RWPE2 (cell line): ENCODE results near the gene RBMS3.

ENCODE experiments used
- ATAC-seq: fragments of 200-7000 bp; cut with Tn5 transposase; 3 replicates; pipeline ENCODE4 v1.9.1; 2021; ENCODE audit warnings: low read depth
- DNase-seq: peaks from one replicate; pipeline ENCODE4 v3.0.0-alpha.2; 2020; ENCODE audit warnings: low spot score
- H3K27ac ChIP-seq: fragments of 450-650 bp; 2 replicates; pipeline ENCODE4 v1.5.1; 2017; ENCODE audit warnings: mild to moderate bottlenecking; ENCODE audit not compliant: poor library complexity, severe bottlenecking
- H3K27me3 ChIP-seq: fragments of 250-450 bp; sonication (Bioruptor Pico); 2 replicates; pipeline ENCODE4 v1.5.1; 2021; ENCODE audit warnings: mild to moderate bottlenecking, moderate library complexity; ENCODE audit not compliant: insufficient read depth, poor library complexity, severe bottlenecking
- H3K36me3 ChIP-seq: fragments of 250-450 bp; sonication (Bioruptor Pico); 2 replicates; pipeline ENCODE4 v1.5.1; 2020; ENCODE audit warnings: low read depth, mild to moderate bottlenecking, moderate library complexity
- H3K4me1 ChIP-seq: fragments of 250-450 bp; sonication (Bioruptor Pico); 2 replicates; pipeline ENCODE4 v1.5.1; 2021; ENCODE audit warnings: mild to moderate bottlenecking, moderate library complexity; ENCODE audit not compliant: insufficient read depth, poor library complexity, severe bottlenecking
- H3K4me3 ChIP-seq: fragments of 250-450 bp; sonication (Bioruptor Pico); 2 replicates; pipeline ENCODE4 v1.5.1; 2021; ENCODE audit warnings: mild to moderate bottlenecking, moderate library complexity; ENCODE audit not compliant: severe bottlenecking
- H3K9me3 ChIP-seq: fragments of 250-450 bp; sonication (Bioruptor Pico); 2 replicates; pipeline ENCODE4 v1.5.1; 2021; ENCODE audit warnings: mild to moderate bottlenecking, moderate library complexity; ENCODE audit not compliant: severe bottlenecking
- CTCF ChIP-seq: fragments of 450-650 bp; IDR thresholded peaks from one replicate; pipeline ENCODE4 v1.5.1; 2017; ENCODE audit warnings: mild to moderate bottlenecking, moderate library complexity; ENCODE audit not compliant: poor library complexity, severe bottlenecking

RBMS3 gene

DNA sequence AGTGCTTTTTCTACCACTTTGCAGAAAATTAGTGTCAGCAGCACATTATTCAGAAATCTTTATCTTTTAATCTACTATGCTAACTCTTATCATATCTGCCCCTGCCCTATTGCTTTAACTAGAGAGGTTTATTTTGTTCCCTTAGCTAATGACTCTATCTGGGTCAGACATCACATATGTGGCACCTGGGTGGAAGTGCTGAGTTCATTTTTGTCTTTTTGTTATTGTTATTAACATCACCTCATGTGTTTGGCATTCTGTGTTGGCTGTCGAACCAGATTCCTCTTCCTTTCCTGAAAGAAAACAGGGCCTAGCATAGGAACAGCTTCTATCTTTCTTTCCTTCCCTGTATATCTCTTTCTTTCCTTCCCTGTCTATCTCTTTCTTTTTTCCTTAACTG lies 100.7 kb downstream of the RBMS3 start:
- Histone ChIP-seq H3K27ac (no peak overlapping the region), H3K4me3 (no peak overlapping the region), H3K36me3 (no peaks in the 10 kb centered on the region), H3K4me1 (no peaks in the 10 kb centered on the region), H3K27me3 (no peaks in the 10 kb centered on the region), H3K9me3 (no peaks in the 10 kb centered on the region)
- no peak for ATAC-seq
- TF ChIP-seq CTCF: no peak
- no peak for DNase-seq

GRCh38 chr3:29382409-29382808 lies 101.5 kb downstream of the RBMS3 start:
- no peaks in the 10 kb centered on the region for H3K4me1 ChIP-seq
- no peaks in the 10 kb centered on the region for H3K36me3 ChIP-seq
- DNase-seq (no peak), ATAC-seq (no peak)
- no peaks in the 10 kb centered on the region for H3K27me3 ChIP-seq
- no peak overlapping the region for H3K4me3 ChIP-seq
- TF ChIP-seq CTCF: no peak
- no peaks in the 10 kb centered on the region for H3K9me3 ChIP-seq
- no peak overlapping the region for H3K27ac ChIP-seq

DNA sequence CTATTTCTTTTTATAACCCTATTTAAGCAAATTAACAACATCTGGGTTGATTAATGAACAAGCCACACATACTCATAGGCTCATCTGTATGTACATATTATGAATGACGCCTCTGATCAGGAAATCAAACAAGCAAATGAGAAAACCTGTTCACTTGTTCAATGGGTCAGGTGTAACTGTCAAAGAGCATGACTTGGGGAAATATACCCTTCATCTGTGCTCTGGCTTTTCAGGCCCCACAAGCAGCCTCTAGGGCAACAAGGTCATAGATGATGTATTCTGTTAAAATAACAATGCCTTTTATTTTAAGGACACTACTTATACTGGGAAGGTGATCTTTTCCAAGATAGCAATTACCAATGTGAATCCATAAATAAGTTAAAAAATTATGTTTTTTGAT lies 102.0 kb downstream of the RBMS3 start:
- Histone ChIP-seq H3K4me3 (no peak overlapping the region), H3K9me3 (no peaks in the 10 kb centered on the region), H3K27me3 (no peaks in the 10 kb centered on the region), H3K27ac (no peak overlapping the region), H3K4me1 (no peaks in the 10 kb centered on the region), H3K36me3 (no peaks in the 10 kb centered on the region)
- DNase-seq: no peak
- ATAC-seq: no peak
- no peak for TF ChIP-seq CTCF

DNA sequence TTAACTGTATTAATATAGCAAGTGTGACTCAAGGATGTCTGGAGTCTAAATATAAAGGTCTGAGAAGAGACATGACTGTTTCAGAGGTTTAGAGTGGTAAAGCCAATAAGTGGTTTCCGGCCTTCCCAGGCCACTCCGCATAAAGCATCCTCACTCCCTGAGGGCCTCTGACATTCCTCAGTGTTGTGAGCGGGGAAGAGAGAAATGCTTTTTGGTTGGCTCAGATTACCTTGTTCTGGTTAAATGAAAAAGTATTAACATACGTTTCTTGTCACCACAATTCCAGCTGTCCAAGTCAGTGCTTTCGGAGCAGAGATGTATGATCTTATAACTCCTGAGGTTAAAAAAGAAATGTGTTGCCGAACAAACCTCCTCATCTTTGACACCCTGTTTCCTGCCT lies 103.8 kb downstream of the RBMS3 start:
- Histone ChIP-seq H3K27me3 (no peaks in the 10 kb centered on the region), H3K36me3 (no peaks in the 10 kb centered on the region), H3K27ac (no peak overlapping the region), H3K4me1 (no peaks in the 10 kb centered on the region), H3K4me3 (no peak overlapping the region), H3K9me3 (no peaks in the 10 kb centered on the region)
- no peak for DNase-seq
- TF ChIP-seq CTCF: no peak
- no peak for ATAC-seq

DNA sequence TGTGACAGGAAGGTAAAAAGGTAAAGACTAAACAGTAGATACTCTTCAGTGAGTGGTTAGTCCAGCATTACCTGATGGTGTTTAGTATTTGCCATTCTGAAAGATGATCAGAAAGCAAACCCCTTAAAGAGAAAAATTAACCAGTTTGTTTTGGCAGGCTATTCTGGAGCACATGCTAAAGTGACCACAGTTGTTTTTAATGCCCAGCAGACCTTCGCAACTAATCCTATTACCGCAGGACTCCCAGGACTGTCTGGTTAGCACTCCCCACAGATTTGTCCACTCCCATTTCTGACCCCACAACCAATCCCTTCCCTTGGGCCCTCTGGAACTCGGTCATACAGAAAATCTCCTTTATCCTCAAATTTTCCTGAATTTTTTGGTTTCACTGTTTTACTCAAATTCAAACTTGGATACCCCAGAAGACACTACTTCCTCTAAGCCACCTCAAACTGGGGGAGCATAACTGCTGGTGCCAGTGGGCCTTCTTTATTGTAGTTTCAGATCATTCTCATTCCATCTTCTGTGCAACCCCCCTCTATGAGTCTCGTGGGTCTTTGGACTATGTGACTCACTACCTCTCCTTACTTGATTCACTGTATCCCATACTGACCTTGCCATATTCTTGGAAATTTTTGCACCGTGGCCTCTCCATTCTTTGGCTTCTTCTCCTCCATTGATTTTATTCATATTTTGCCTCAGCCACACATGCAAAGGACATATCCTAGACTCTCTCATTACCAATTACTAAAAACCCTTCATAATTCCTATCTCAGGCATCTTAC lies 104.4 kb downstream of the RBMS3 start:
- H3K27me3 ChIP-seq: no peaks in the 10 kb centered on the region
- ATAC-seq (no peak), DNase-seq (no peak)
- no peak for TF ChIP-seq CTCF
- no peaks in the 10 kb centered on the region for H3K9me3 ChIP-seq
- H3K4me3 ChIP-seq: no peak overlapping the region
- H3K36me3 ChIP-seq: no peaks in the 10 kb centered on the region
- H3K27ac ChIP-seq: no peak overlapping the region
- H3K4me1 ChIP-seq: no peaks in the 10 kb centered on the region
